Endothelial cell of umbilical vein (primary cell): ENCODE results near the gene CUZD1. TPM values are rescaled to one million over a fixed set of nuclear protein-coding genes. Genes with fewer than 3 reads are reported as not detected.
A peak's percentile ranks its signal among the peaks of the same experiment; 100 is the strongest.

Experiments
- BruUV-seq: library from RNA; stranded (reverse); fragments of 400-500 nt; replicated peaks from 2 replicates; lab custom pipeline; 2021; lab: Mats Ljungman, UMichigan
- CTCF ChIA-PET: fragments of 300-600, 350-600 bp; sonication (Branson Sonifier 250); formaldehyde crosslinking; loops from one replicate; lab custom pipeline; 2021; ENCODE audit warnings: antibody characterized with exemption, inconsistent platforms; lab: Charles Lee
- POLR2A ChIA-PET: fragments of 300-600, 350-600 bp; sonication (Branson Sonifier 250); formaldehyde crosslinking; loops from one replicate; lab custom pipeline; 2021; ENCODE audit warnings: antibody characterized with exemption, inconsistent platforms; lab: Charles Lee
- DNase-seq: peaks from one replicate; pipeline ENCODE4 v3.0.0-alpha.2; 2011; ENCODE audit warnings: low read depth, low spot score
- FAIRE-seq: peaks from 2 replicates; lab custom pipeline; 2011; peaks lifted over from hg19 to GRCh38; lab: Jason Lieb, UNC
- H2AFZ ChIP-seq: 2 replicates; pipeline ENCODE4 v1.6.0; 2012; ENCODE audit warnings: low read depth, low read length, control low read depth, inconsistent platforms
- H3K27ac ChIP-seq: 2 replicates; pipeline ENCODE4 v1.5.1; 2011; ENCODE audit warnings: low read depth, mild to moderate bottlenecking, control low read depth, low read length, moderate library complexity; ENCODE audit not compliant: insufficient read depth
- H3K27me3 ChIP-seq, 2 experiments: 2 replicates each; pipeline versions ENCODE4 v1.6.0 to v1.6.1; 2011; ENCODE audit warnings: low read length in 2 of 2, mixed read lengths in 1 of 2; ENCODE audit not compliant: control insufficient read depth in 2 of 2, insufficient read depth in 2 of 2
- H3K36me3 ChIP-seq, 2 experiments: 2 replicates in 1 of 2; 3 replicates in 1 of 2; pipeline ENCODE4 v1.5.1; 2011; ENCODE audit warnings: low read length in 2 of 2, mild to moderate bottlenecking in 1 of 2, moderate library complexity in 1 of 2; ENCODE audit not compliant: control insufficient read depth in 2 of 2, insufficient read depth in 2 of 2; ENCODE audit errors: extremely low read depth in 1 of 2
- H3K4me1 ChIP-seq: 3 replicates; pipeline ENCODE4 v1.5.1; 2011; ENCODE audit warnings: mild to moderate bottlenecking, low read length; ENCODE audit not compliant: control insufficient read depth, insufficient read depth; ENCODE audit errors: extremely low read depth
- H3K4me2 ChIP-seq: 2 replicates; pipeline ENCODE4 v1.6.1; 2011; ENCODE audit warnings: low read length, control low read depth, mixed read lengths; ENCODE audit not compliant: insufficient read depth
- H3K4me3 ChIP-seq, 3 experiments: fragments of 200-600 bp in 1 of 3; sonication (generic), shearing (Covaris generic) in 1 of 3; replicated peaks in 1 of 3; 2 replicates each; pipeline ENCODE4 v1.5.1; 2011 to 2016; ENCODE audit warnings: control low read depth in 3 of 3, low read length in 3 of 3, mild to moderate bottlenecking in 2 of 3, inconsistent platforms in 1 of 3, low read depth in 1 of 3, moderate library complexity in 1 of 3; ENCODE audit not compliant: insufficient read depth in 1 of 3
- H3K79me2 ChIP-seq: 2 replicates; pipeline ENCODE4 v1.6.0; 2012; ENCODE audit warnings: low read length, inconsistent platforms; ENCODE audit not compliant: control insufficient read depth, insufficient read depth
- H3K9ac ChIP-seq: replicated peaks from 2 replicates; pipeline ENCODE3; 2011; ENCODE audit warnings: low read length, control low read depth; ENCODE audit not compliant: insufficient read depth; ENCODE audit errors: extremely low read depth
- H3K9me1 ChIP-seq: replicated peaks from 3 replicates; pipeline ENCODE4 v1.6.0; 2011; ENCODE audit warnings: mild to moderate bottlenecking, low read length; ENCODE audit not compliant: control insufficient read depth, insufficient read depth; ENCODE audit errors: extremely low read depth
- H3K9me3 ChIP-seq: replicated peaks from 2 replicates; pipeline ENCODE4 v1.5.1; 2012; ENCODE audit warnings: low read length, inconsistent platforms; ENCODE audit not compliant: control insufficient read depth, insufficient read depth
- H4K20me1 ChIP-seq: replicated peaks from 2 replicates; pipeline ENCODE3; 2011; ENCODE audit warnings: mild to moderate bottlenecking, low read length; ENCODE audit not compliant: control insufficient read depth, insufficient read depth; ENCODE audit errors: extremely low read depth
- CTCF ChIP-seq, 2 donors: IDR thresholded peaks; 1 replicate in 1 of 2; 2 replicates in 1 of 2; pipeline ENCODE4 v1.5.1; 2011; ENCODE audit warnings: low read length in 2 of 2, mild to moderate bottlenecking in 2 of 2, moderate library complexity in 2 of 2, control low read depth in 1 of 2, inconsistent platforms in 1 of 2, low read depth in 1 of 2; ENCODE audit not compliant: insufficient read depth in 1 of 2; ENCODE audit errors: extremely low read depth in 1 of 2
- FOS ChIP-seq: IDR thresholded peaks from 2 replicates; pipeline ENCODE4 v1.6.1; 2011; ENCODE audit warnings: mild to moderate bottlenecking, low read length, moderate library complexity, borderline replicate concordance; ENCODE audit not compliant: insufficient read depth
- GATA2 ChIP-seq: IDR thresholded peaks from 2 replicates; pipeline ENCODE4 v1.7.0; 2011; ENCODE audit warnings: low read depth, mild to moderate bottlenecking, moderate library complexity, mixed read lengths, low read length; ENCODE audit not compliant: insufficient read length, insufficient read depth
- JUN ChIP-seq: IDR thresholded peaks from 2 replicates; pipeline ENCODE4 v1.6.1; 2011; ENCODE audit warnings: borderline replicate concordance, low read depth; ENCODE audit not compliant: insufficient read length, insufficient read depth
- MAX ChIP-seq: IDR thresholded peaks from 2 replicates; pipeline ENCODE4 v1.6.1; 2011; ENCODE audit not compliant: insufficient read depth, insufficient read length
- MYC ChIP-seq: IDR thresholded peaks from one replicate; pipeline ENCODE4 v1.6.1; 2011; ENCODE audit warnings: mild to moderate bottlenecking, low read depth, low read length
- POLR2A ChIP-seq: IDR thresholded peaks from 2 replicates; pipeline ENCODE4 v1.6.1; 2012; ENCODE audit warnings: low read depth, mild to moderate bottlenecking, control low read depth, low read length
- POLR2AphosphoS5 ChIP-seq: IDR thresholded peaks from 2 replicates; pipeline ENCODE4 v1.6.1; 2012; ENCODE audit warnings: low read depth, mild to moderate bottlenecking, control low read depth, low read length, moderate library complexity; ENCODE audit not compliant: insufficient read depth
- dilution Hi-C: fragments of 300-500 bp; cut with MboI; formaldehyde crosslinking; loops from one replicate; pipeline ENCODE4 v1.15.0; 2019; ENCODE audit warnings: low sequenced_read_pairs; ENCODE audit not compliant: extremely low pct_ligation_motif_present
- intact Hi-C: fragments of 100-400 bp; cut with micrococcal nuclease; formaldehyde crosslinking; loops from one replicate; pipeline ENCODE4 v1.10.0; 2022
- polyA plus RNA-seq, 4 experiments: library from polyadenylated mRNA; depleted of rRNA in 3 of 4; stranded (reverse) in 3 of 4; unstranded in 1 of 4; fragments of >200 nt; gene quantifications; 2 replicates each; pipeline versions ENCODE4 v1.2.1 to v1.2.3, GENCODE V29; 2011 to 2012; ENCODE audit warnings: missing spikeins in 1 of 4
- total RNA-seq: library from RNA; stranded (reverse); gene quantifications from 2 replicates; pipeline ENCODE4 v1.2.3, GENCODE V29; 2021

The CUZD1 gene
- total and polyA plus RNA-seq, 2 donors (not counting 3 experiments of a cell fraction or from before 2014, with no cell fraction given): 1.1 to 1.4 TPM

- H3K4me3 ChIP-seq: no peak overlapping the region
- peak overlapping the region; percentile 73 for H3K27ac ChIP-seq
- H3K36me3 ChIP-seq: no peaks in the 10 kb centered on the region
- peaks cover 61% of the 10 kb centered on the region for H3K4me1 ChIP-seq
- CTCF ChIA-PET: interaction anchor here (0.7 to 1.2 kb wide), 3 partner anchors 9 to 100 kb away, joined by 3 read pairs; partner anchors contain the start of gene C10orf88
- DNase-seq: peak; percentile 54
- H3K9me1 ChIP-seq: no peaks in the 10 kb centered on the region
- peak; percentile 75 for FAIRE-seq
- H2AFZ ChIP-seq: no peak overlapping the region
- H3K4me2 ChIP-seq: peak overlapping the region; percentile 3
- H3K9me3 ChIP-seq: no peaks in the 10 kb centered on the region
- H3K79me2 ChIP-seq: peaks cover 47% of the 10 kb centered on the region
- peak; percentile 75 for TF ChIP-seq FOS
- no peak for TF ChIP-seq CTCF (IDR thresholded peaks at IDR 0.05; ENCODE audit: extremely low read depth in 1 of 2, insufficient read depth in 1 of 2, low read depth in 1 of 2, low read length in 2 of 2)
- peak; percentile 53 for TF ChIP-seq JUN
- no peak for TF ChIP-seq MYC
- TF ChIP-seq GATA2: no peak
- TF ChIP-seq POLR2A: no peak
- TF ChIP-seq POLR2AphosphoS5: peak; percentile 51
- TF ChIP-seq MAX: no peak
- no peaks in the 10 kb centered on the region for H3K27me3 ChIP-seq
- BruUV-seq: no TSS peak
- intact Hi-C loops (loop anchor here (5.0 to 10.0 kb wide), 3 partner anchors 298 to 547 kb away; partner anchors contain the start of gene BUB3), dilution Hi-C loops (no loop called here)
- no peak overlapping the region for H3K9ac ChIP-seq
- no peaks in the 10 kb centered on the region for H4K20me1 ChIP-seq
- POLR2A ChIA-PET: no interaction called here
Observed at GRCh38 chr10:122854648-122855047, 9.0 kb upstream of the CUZD1 start.
